GM12891 (cell line): ENCODE results near the gene SLC25A12.
"Not testable (repeated sequence)": the region's sequence is repeated elsewhere in the genome, so short reads cannot be mapped to it uniquely, and the experiment has no call there.

ENCODE experiments used
- DNase-seq: peaks from one replicate; pipeline ENCODE4 v3.0.0; 2011; ENCODE audit warnings: low spot score; ENCODE audit not compliant: insufficient read length
- FAIRE-seq: peaks from 2 replicates; lab custom pipeline; 2011; peaks lifted over from hg19 to GRCh38; lab: Jason Lieb, UNC
- PAX5 ChIP-seq: IDR thresholded peaks from 2 replicates; pipeline ENCODE4 v1.6.1; 2011; ENCODE audit warnings: low read length, moderate library complexity, mild to moderate bottlenecking; ENCODE audit not compliant: insufficient read depth, severe bottlenecking
- POLR2A ChIP-seq: IDR thresholded peaks from 2 replicates; pipeline ENCODE4 v1.6.1; 2011; ENCODE audit warnings: low read depth, low read length, control low read depth
- POLR2AphosphoS5 ChIP-seq: IDR thresholded peaks from 2 replicates; pipeline ENCODE4 v1.6.1; 2011; ENCODE audit warnings: low read depth, low read length, control low read depth
- POU2F2 ChIP-seq: IDR thresholded peaks from 2 replicates; pipeline ENCODE4 v1.6.1; 2011; ENCODE audit warnings: low read depth, mild to moderate bottlenecking, control low read depth, low read length, moderate library complexity
- SPI1 ChIP-seq: IDR thresholded peaks from 2 replicates; pipeline ENCODE4 v1.6.1; 2011; ENCODE audit warnings: low read depth, low read length, control low read depth
- TAF1 ChIP-seq: IDR thresholded peaks from 2 replicates; pipeline ENCODE4 v1.6.1; 2011; ENCODE audit warnings: low read depth, low read length, control low read depth

SLC25A12 gene

DNA sequence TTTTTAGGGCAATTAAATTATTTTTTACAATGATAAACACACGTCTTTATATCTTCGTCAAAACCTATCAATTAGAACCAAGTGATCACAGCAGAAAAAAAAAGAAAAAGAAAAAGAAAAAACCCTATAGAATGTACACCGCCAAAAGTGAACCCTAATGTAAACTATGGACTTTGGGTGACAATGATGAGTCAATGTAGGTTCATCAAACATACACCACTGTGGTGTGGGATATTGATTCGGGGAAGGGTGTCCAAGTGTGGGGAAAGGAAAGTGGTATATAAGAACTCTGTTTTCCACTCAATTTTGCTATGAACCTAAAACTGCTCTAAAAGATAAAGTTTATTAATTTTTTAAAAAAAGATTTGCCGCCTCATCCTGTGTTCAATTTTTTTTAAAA is 121.7 kb downstream of the SLC25A12 start:
- TF ChIP-seq POLR2AphosphoS5, result no peak
- no peak for TF ChIP-seq TAF1
- no peak for TF ChIP-seq SPI1
- TF ChIP-seq POU2F2, result no peak
- no peak for TF ChIP-seq POLR2A
- DNase-seq, result no peak
- no peak for FAIRE-seq

DNA sequence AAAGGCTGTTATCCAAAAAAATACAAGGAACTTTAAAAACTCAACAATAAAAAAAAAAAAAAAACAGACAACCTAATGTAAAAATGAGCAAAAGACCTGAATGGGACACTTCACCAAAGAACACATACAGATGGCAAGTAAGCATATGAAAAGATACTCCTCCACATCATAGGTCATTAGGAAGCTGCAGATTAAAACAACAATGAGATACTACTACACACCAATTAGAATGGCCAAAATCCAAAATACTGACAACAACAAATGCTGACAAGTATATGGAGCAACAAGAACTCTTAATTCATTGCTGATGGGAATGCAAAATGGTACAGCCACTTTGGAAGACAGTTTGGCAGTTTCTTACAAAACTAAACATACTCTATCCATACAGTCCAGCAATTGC is 122.6 kb downstream of the SLC25A12 start:
- DNase-seq (no peak), FAIRE-seq (no peak)
- TF ChIP-seq SPI1, result no peak
- no peak for TF ChIP-seq POLR2AphosphoS5
- TF ChIP-seq POU2F2, result no peak
- no peak for TF ChIP-seq POLR2A
- TF ChIP-seq PAX5, result no peak
- no peak for TF ChIP-seq TAF1

DNA sequence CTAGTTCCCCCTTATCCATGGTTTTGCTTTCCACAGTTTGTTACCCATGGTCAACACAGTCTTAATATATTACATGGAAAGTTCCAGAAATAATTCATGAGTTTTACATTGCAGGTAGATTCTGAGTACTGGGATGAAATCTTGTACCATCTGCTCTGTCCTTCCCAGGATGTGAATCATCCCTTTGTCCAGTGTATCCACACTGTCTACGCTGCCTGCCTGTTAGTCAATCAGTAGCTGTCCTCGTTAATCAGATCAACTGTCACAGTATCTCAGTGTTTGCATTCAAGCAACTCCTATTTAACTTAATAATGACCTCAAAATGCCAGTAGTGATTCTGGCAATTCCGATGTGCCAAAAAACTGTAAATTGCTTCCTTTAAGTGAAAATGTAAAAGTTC is 130.4 kb downstream of the SLC25A12 start:
- DNase-seq (no peak), FAIRE-seq (no peak)
- TF ChIP-seq TAF1 (no peak), POU2F2 (no peak), PAX5 (no peak), SPI1 (no peak), POLR2A (no peak), POLR2AphosphoS5 (no peak)

- FAIRE-seq, result no peak
- TF ChIP-seq SPI1, result no peak
- no peak for TF ChIP-seq POLR2AphosphoS5
- no peak for TF ChIP-seq POLR2A
- TF ChIP-seq PAX5, result no peak
- TF ChIP-seq TAF1, result no peak
- DNase-seq, result no peak
Measured at GRCh38 chr2:171762879-171763573, 131.0 kb downstream of the SLC25A12 start.

- not testable (repeated sequence) for DNase-seq, FAIRE-seq
Measured at GRCh38 chr2:171761176-171761575, 132.9 kb downstream of the SLC25A12 start.

- not testable (repeated sequence) for DNase-seq, FAIRE-seq
Measured at GRCh38 chr2:171758762-171759161, 135.3 kb downstream of the SLC25A12 start.

DNA sequence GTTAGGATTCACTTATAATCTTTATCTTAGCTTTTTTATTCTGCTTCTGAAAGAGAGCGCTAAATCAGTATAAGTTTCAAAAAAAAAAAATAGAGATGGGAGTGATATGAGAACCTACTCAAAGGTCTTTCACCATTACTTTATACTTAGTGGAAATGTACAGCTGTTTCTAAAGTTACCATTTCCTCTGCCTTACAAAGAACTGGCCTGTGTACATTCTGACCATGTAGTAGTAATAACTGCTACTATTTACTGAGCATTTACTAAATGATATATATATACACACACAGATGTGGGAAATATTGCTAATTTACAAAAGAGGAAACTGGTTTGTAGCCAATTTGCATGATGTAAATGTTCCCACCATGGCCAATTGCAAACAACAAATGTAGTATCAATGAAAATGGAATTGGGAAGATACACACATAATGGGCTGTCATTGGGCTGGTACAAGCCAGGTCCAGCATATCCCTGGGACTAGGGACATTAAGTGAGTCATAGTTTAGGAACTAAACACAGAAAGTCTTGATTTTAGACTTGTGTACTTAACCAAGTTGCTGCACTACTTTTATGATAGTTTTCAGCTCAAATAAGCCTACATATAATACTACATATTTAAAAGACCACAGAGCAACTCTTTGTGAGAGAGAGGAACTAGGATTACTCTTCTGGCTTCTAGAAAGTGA is 139.6 kb downstream of the SLC25A12 start:
- no peak for FAIRE-seq
- no peak for DNase-seq
- TF ChIP-seq SPI1, result no peak
- TF ChIP-seq POU2F2, result no peak
- no peak for TF ChIP-seq PAX5

DNA sequence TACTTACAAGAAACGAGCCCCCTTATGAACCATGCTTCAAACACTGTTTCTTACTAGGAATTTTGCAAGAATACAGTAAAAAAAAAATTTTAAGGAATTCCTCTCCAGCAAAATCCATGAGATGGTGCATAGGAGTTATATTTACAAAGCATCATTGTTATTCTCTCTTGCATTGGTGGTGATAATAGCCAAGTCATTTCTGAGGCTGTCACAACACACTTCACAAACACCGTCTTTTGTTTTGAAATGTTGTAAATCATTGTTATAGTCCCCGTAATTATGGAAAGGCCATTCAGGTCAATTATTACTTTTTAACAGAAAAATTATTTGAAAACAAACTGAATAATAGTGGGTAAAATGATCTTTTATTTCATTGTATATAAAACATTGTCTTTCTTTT is 146.7 kb downstream of the SLC25A12 start:
- DNase-seq (no peak), FAIRE-seq (no peak)
- TF ChIP-seq POLR2A (no peak), TAF1 (no peak), POU2F2 (no peak), SPI1 (no peak), PAX5 (no peak), POLR2AphosphoS5 (no peak)

DNA sequence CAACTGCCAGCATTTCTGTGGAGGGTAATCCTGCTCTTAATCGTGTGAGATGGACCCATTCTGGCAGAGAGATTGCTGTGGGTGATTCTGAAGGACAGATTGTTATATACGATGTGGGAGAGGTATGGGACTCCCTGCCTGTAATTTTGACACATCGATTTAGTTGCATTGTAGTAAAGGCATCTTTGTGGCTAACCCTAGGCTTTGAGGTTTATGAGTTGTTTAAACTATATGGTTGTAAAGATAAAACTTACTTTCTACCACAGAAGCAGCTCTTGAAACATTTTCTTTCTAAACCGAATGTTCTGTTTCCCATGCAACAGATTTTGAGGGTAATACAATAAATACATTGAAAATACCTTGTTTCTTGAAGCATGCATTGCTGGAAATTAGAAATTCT is 148.2 kb downstream of the SLC25A12 start:
- DNase-seq, result no peak
- TF ChIP-seq SPI1, result no peak
- no peak for TF ChIP-seq POLR2A
- no peak for TF ChIP-seq TAF1
- TF ChIP-seq POU2F2, result no peak
- no peak for TF ChIP-seq PAX5
- no peak for TF ChIP-seq POLR2AphosphoS5
- no peak for FAIRE-seq

GRCh38 chr2:171745141-171745540 is 148.9 kb downstream of the SLC25A12 start:
- peak; percentile 47 for FAIRE-seq
- DNase-seq, result no peak
- no peak for TF ChIP-seq PAX5
- TF ChIP-seq POLR2AphosphoS5, result no peak
- TF ChIP-seq SPI1, result no peak
- no peak for TF ChIP-seq TAF1
- TF ChIP-seq POLR2A, result no peak
- no peak for TF ChIP-seq POU2F2
